Neural progenitor cell (in vitro differentiated cells): ENCODE results near the gene CREBL2.

Experiments used
- CTCF ChIP-seq: fragments of 200-600 bp; sonication (generic); IDR thresholded peaks from 2 replicates; pipeline ENCODE4 v1.5.1; 2017; ENCODE audit warnings: antibody characterized with exemption, mild to moderate bottlenecking
- EZH2phosphoT487 ChIP-seq: fragments of 200-600 bp; sonication (generic); IDR thresholded peaks from 2 replicates; pipeline ENCODE4 v1.6.1; 2017; ENCODE audit warnings: antibody characterized with exemption

- TF ChIP-seq CTCF, result no peak
- no peak for TF ChIP-seq EZH2phosphoT487
These were observed 40.1 kb downstream of the CREBL2 start for GRCh38 chr12:12651752-12652151.
